H9 (cell line): Measurements from ENCODE around the gene NHS. TPM values are rescaled to one million over a fixed set of nuclear protein-coding genes. Genes with fewer than 3 reads are reported as not detected.

Source experiments
- DNase-seq: peaks from one replicate; pipeline ENCODE4 v3.0.0-alpha.2; 2017
- H2AFZ ChIP-seq: one replicate; pipeline ENCODE4 v1.6.1; 2013; ENCODE audit warnings: mild to moderate bottlenecking, low read length, control low read depth, moderate library complexity
- H2AK5ac ChIP-seq: 2 replicates; pipeline ENCODE4 v1.6.1; 2013; ENCODE audit warnings: low read length, control low read depth, mixed read lengths; ENCODE audit not compliant: insufficient read length
- H2BK120ac ChIP-seq: one replicate; pipeline ENCODE4 v1.6.1; 2013; ENCODE audit warnings: low read depth, mild to moderate bottlenecking, low read length, control low read depth, inconsistent platforms; ENCODE audit not compliant: poor library complexity, severe bottlenecking
- H2BK12ac ChIP-seq: 2 replicates; pipeline ENCODE4 v1.6.1; 2013; ENCODE audit warnings: low read length, control low read depth, mixed read lengths, low read depth; ENCODE audit not compliant: insufficient read length
- H2BK15ac ChIP-seq: 2 replicates; pipeline ENCODE4 v1.6.1; 2013; ENCODE audit warnings: low read depth, low read length, control low read depth
- H2BK20ac ChIP-seq: one replicate; pipeline ENCODE4 v1.6.1; 2013; ENCODE audit warnings: low read depth, mild to moderate bottlenecking, low read length, control low read depth, inconsistent platforms; ENCODE audit not compliant: poor library complexity, severe bottlenecking
- H2BK5ac ChIP-seq: 2 replicates; pipeline ENCODE4 v1.6.1; 2013; ENCODE audit warnings: low read length, control low read depth, mixed read lengths; ENCODE audit not compliant: insufficient read length
- H3K14ac ChIP-seq: 2 replicates; pipeline ENCODE4 v1.6.1; 2013; ENCODE audit warnings: low read length, control low read depth; ENCODE audit not compliant: insufficient read depth
- H3K18ac ChIP-seq: 2 replicates; pipeline ENCODE4 v1.6.1; 2013; ENCODE audit warnings: low read depth, mild to moderate bottlenecking, mixed read lengths, low read length, control low read depth; ENCODE audit not compliant: insufficient read length
- H3K23ac ChIP-seq: 2 replicates; pipeline ENCODE4 v1.6.1; 2013; ENCODE audit warnings: low read length, control low read depth, mixed read lengths, low read depth; ENCODE audit not compliant: insufficient read length
- H3K23me2 ChIP-seq: 2 replicates; pipeline ENCODE4 v1.6.1; 2013; ENCODE audit warnings: low read depth, mild to moderate bottlenecking, mixed read lengths, low read length, control low read depth; ENCODE audit not compliant: insufficient read length, poor library complexity, severe bottlenecking
- H3K27ac ChIP-seq: 2 replicates; pipeline ENCODE4 v1.5.1; 2013; ENCODE audit warnings: low read length, control low read depth, mixed read lengths, low read depth; ENCODE audit not compliant: insufficient read length
- H3K27me3 ChIP-seq: 2 replicates; pipeline ENCODE4 v1.6.1; 2013; ENCODE audit warnings: low read length, control low read depth, inconsistent platforms; ENCODE audit not compliant: insufficient read depth
- H3K4ac ChIP-seq: 2 replicates; pipeline ENCODE4 v1.6.1; 2013; ENCODE audit warnings: low read depth, mild to moderate bottlenecking, control low read depth, inconsistent platforms, low read length, moderate library complexity
- H3K4me1 ChIP-seq: 2 replicates; pipeline ENCODE4 v1.6.1; 2013; ENCODE audit warnings: low read length, control low read depth, inconsistent platforms; ENCODE audit not compliant: insufficient read depth
- H3K4me2 ChIP-seq: 2 replicates; pipeline ENCODE4 v1.6.1; 2013; ENCODE audit warnings: low read length, control low read depth, mixed read lengths; ENCODE audit not compliant: insufficient read length, insufficient read depth
- H3K56ac ChIP-seq: 2 replicates; pipeline ENCODE4 v1.6.1; 2013; ENCODE audit warnings: low read depth, mild to moderate bottlenecking, mixed read lengths, low read length, control low read depth; ENCODE audit not compliant: insufficient read length
- H3K79me1 ChIP-seq: 2 replicates; pipeline ENCODE4 v1.6.1; 2013; ENCODE audit warnings: low read depth, mild to moderate bottlenecking, moderate library complexity, low read length, control low read depth, inconsistent platforms; ENCODE audit not compliant: insufficient read depth, poor library complexity, severe bottlenecking
- H3K79me2 ChIP-seq: 2 replicates; pipeline ENCODE4 v1.6.1; 2013; ENCODE audit warnings: low read length, control low read depth, inconsistent platforms; ENCODE audit not compliant: insufficient read depth
- H3K9ac ChIP-seq: 2 replicates; pipeline ENCODE4 v1.6.1; 2013; ENCODE audit warnings: low read length, control low read depth, mixed read lengths; ENCODE audit not compliant: insufficient read length; ENCODE audit errors: extremely low read depth
- H3K9me3 ChIP-seq: one replicate; pipeline ENCODE4 v1.6.1; 2013; ENCODE audit warnings: low read depth, low read length, inconsistent platforms; ENCODE audit not compliant: control insufficient read depth
- H3T11ph ChIP-seq: one replicate; pipeline ENCODE4 v1.6.1; 2013; ENCODE audit warnings: mild to moderate bottlenecking, low read length, control low read depth, inconsistent platforms
- H4K20me1 ChIP-seq: one replicate; pipeline ENCODE4 v1.6.1; 2013; ENCODE audit not compliant: control insufficient read depth, insufficient read length, insufficient read depth
- H4K5ac ChIP-seq: 2 replicates; pipeline ENCODE4 v1.6.1; 2013; ENCODE audit warnings: low read depth, mild to moderate bottlenecking, mixed read lengths, low read length, control low read depth; ENCODE audit not compliant: insufficient read length
- H4K8ac ChIP-seq: replicated peaks from 2 replicates; pipeline ENCODE4 v1.6.1; 2013; ENCODE audit warnings: low read length, control low read depth, mixed read lengths, low read depth; ENCODE audit not compliant: insufficient read length
- H4K91ac ChIP-seq: 2 replicates; pipeline ENCODE4 v1.6.1; 2013; ENCODE audit warnings: low read depth, mild to moderate bottlenecking, moderate library complexity, mixed read lengths, low read length, control low read depth; ENCODE audit not compliant: insufficient read length
- H3K27ac Mint-ChIP-seq, 3 experiments: 2 replicates in 2 of 3; 3 replicates in 1 of 3; pipeline ENCODE4 v1.8.0; 2020 to 2021; ENCODE audit warnings: mixed read lengths in 3 of 3, mild to moderate bottlenecking in 1 of 3, moderate library complexity in 1 of 3
- H3K27me3 Mint-ChIP-seq: 2 replicates; pipeline ENCODE4 v1.8.0; 2021; ENCODE audit warnings: low read depth, mild to moderate bottlenecking, moderate library complexity, mixed read lengths
- H3K36me3 Mint-ChIP-seq, 3 experiments: 2 replicates in 2 of 3; 3 replicates in 1 of 3; pipeline ENCODE4 v1.8.0; 2020 to 2021; ENCODE audit warnings: low read depth in 3 of 3, mixed read lengths in 3 of 3; ENCODE audit not compliant: insufficient read depth in 1 of 3
- H3K4me1 Mint-ChIP-seq, 2 experiments: 2 replicates each; pipeline ENCODE4 v1.8.0; 2020; ENCODE audit warnings: mixed read lengths in 2 of 2
- H3K4me3 Mint-ChIP-seq, 2 experiments: 2 replicates in 1 of 2; 3 replicates in 1 of 2; pipeline ENCODE4 v1.8.0; 2020 to 2021; ENCODE audit warnings: mild to moderate bottlenecking in 2 of 2, mixed read lengths in 2 of 2, moderate library complexity in 1 of 2
- H3K9me3 Mint-ChIP-seq, 2 experiments: 2 replicates in 1 of 2; 3 replicates in 1 of 2; pipeline ENCODE4 v1.8.0; 2020; ENCODE audit warnings: mild to moderate bottlenecking in 2 of 2, mixed read lengths in 2 of 2, moderate library complexity in 1 of 2
- CTCF ChIP-seq: fragments of 200-600 bp; sonication (generic); conservative IDR thresholded peaks from 3 replicates; pipeline ENCODE4 v1.8.0; 2021; ENCODE audit warnings: antibody characterized with exemption, mild to moderate bottlenecking
- WGBS: extraction: QIAGEN DNeasy Blood & Tissue Kit; methylation state at CpG from one replicate; pipeline ENCODE4 v1.1.7; 2013; ENCODE audit warnings: missing lambda C conversion rate, low lambda C conversion rate, mixed read lengths; ENCODE audit not compliant: insufficient read length; ENCODE audit errors: extremely low coverage; 5-methylcytosine and 5-hydroxymethylcytosine counted together
- total RNA-seq: library from RNA; stranded (reverse); gene quantifications from 2 replicates; pipeline ENCODE4 v1.2.1, GENCODE V29; 2021

NHS gene
- total RNA-seq, 1 experiment from 2014 or later = 8.7 TPM

- Histone ChIP-seq H3K56ac (no peak overlapping the region), H4K91ac (no peak overlapping the region), H3K79me2 (no peaks in the 10 kb centered on the region), H3K18ac (no peak overlapping the region), H2AK5ac (no peak overlapping the region), H3K23me2 (no peaks in the 10 kb centered on the region), H4K20me1 (no peaks in the 10 kb centered on the region), H2BK20ac (no peak overlapping the region), H2BK120ac (no peak overlapping the region), H3K27me3 (no peaks in the 10 kb centered on the region), H3K4ac (no peak overlapping the region), H4K8ac (no peak overlapping the region), H3K14ac (no peak overlapping the region), H3K79me1 (no peaks in the 10 kb centered on the region), H4K5ac (no peak overlapping the region), H3K9ac (no peak overlapping the region), H3K9me3 (no peaks in the 10 kb centered on the region), H3K23ac (no peak overlapping the region), H2BK5ac (no peak overlapping the region), H3T11ph (no peak overlapping the region), H2AFZ (no peak overlapping the region), H3K27ac (no peak overlapping the region), H3K4me1 (peaks cover 3% of the 10 kb centered on the region; the same call in 1 of the 2 replicates), H3K4me2 (no peak overlapping the region), H2BK12ac (no peak overlapping the region), H2BK15ac (no peak overlapping the region)
- TF ChIP-seq CTCF = no peak
- no peak overlapping the region for H3K4me3 Mint-ChIP-seq
- DNase-seq = no peak
- no peak overlapping the region for H3K27ac Mint-ChIP-seq
- H3K9me3 Mint-ChIP-seq = no peaks in the 10 kb centered on the region
- no peaks in the 10 kb centered on the region for H3K36me3 Mint-ChIP-seq
- H3K4me1 Mint-ChIP-seq = peaks cover 43 to 54% of the 10 kb centered on the region in 2 experiments
- WGBS = no CpG with 5 or more reads among the region's 1 CpG
- no peaks in the 10 kb centered on the region for H3K27me3 Mint-ChIP-seq
These were observed 254.5 kb downstream of the NHS start for GRCh38 chrX:17629519-17629918.
